ENCODE measurements around the gene RAP1GAP2.

The RAP1GAP2 gene

GRCh38 chr17:2939714-2940351 is 143.6 kb downstream of the RAP1GAP2 start:
- H3K4me1 ChIP-seq (ENCODE audit: control insufficient read depth, low read length): peaks cover 51% of the 10 kb centered on the region
- no peaks in the 10 kb centered on the region for H3K36me3 ChIP-seq (ENCODE audit: control insufficient read depth, low read length)
- H3K79me2 ChIP-seq (ENCODE audit: control insufficient read depth, low read length): no peaks in the 10 kb centered on the region
- no peak overlapping the region; the same call in 1 of the 2 replicates for H3K4me2 ChIP-seq (ENCODE audit: low read length)
- no peaks in the 10 kb centered on the region for H4K20me1 ChIP-seq (ENCODE audit: control insufficient read depth, insufficient read depth, low read depth, low read length)
- no peak overlapping the region for H3K4me3 ChIP-seq (ENCODE audit: low read length)
- H3K27ac ChIP-seq (ENCODE audit: low read depth, low read length): no peak overlapping the region
- H3F3A ChIP-seq (ENCODE audit: control insufficient read depth, insufficient read depth): peaks cover 2% of the 10 kb centered on the region
- H3K27me3 ChIP-seq (ENCODE audit: control insufficient read depth, low read length): no peaks in the 10 kb centered on the region
- TF ChIP-seq CTCF (IDR thresholded peaks at IDR 0.05; ENCODE audit: low read depth, low read length, poor library complexity, severe bottlenecking) (no peak), EZH2phosphoT487 (IDR thresholded peaks at IDR 0.05; ENCODE audit: borderline replicate concordance, low read length) (no peak)
- no peaks in the 10 kb centered on the region for H3K9me2 ChIP-seq (replicated peaks; ENCODE audit: control insufficient read depth, low read length)
- no peaks in the 10 kb centered on the region for H3K9me3 ChIP-seq (ENCODE audit: control insufficient read depth, insufficient read depth, low read length)

- no peaks in the 10 kb centered on the region for H3K9me3 ChIP-seq (ENCODE audit: control insufficient read depth, insufficient read depth, low read length)
- no peak for TF ChIP-seq EZH2phosphoT487 (IDR thresholded peaks at IDR 0.05; ENCODE audit: borderline replicate concordance, low read length)
- no peak for TF ChIP-seq CTCF (IDR thresholded peaks at IDR 0.05; ENCODE audit: low read depth, low read length, poor library complexity, severe bottlenecking)
- no peaks in the 10 kb centered on the region for H3K9me2 ChIP-seq (replicated peaks; ENCODE audit: control insufficient read depth, low read length)
- no peaks in the 10 kb centered on the region for H3K27me3 ChIP-seq (ENCODE audit: control insufficient read depth, low read length)
- no peak overlapping the region for H3K4me3 ChIP-seq (ENCODE audit: low read length)
- H3K36me3 ChIP-seq (ENCODE audit: control insufficient read depth, low read length): no peaks in the 10 kb centered on the region
- H3F3A ChIP-seq (ENCODE audit: control insufficient read depth, insufficient read depth): peaks cover 3% of the 10 kb centered on the region; the same call in 1 of the 2 replicates
- no peak overlapping the region for H3K27ac ChIP-seq (ENCODE audit: low read depth, low read length)
- no peaks in the 10 kb centered on the region for H3K79me2 ChIP-seq (ENCODE audit: control insufficient read depth, low read length)
- no peak overlapping the region; the same call in 1 of the 2 replicates for H3K4me2 ChIP-seq (ENCODE audit: low read length)
- H3K4me1 ChIP-seq (ENCODE audit: control insufficient read depth, low read length): peaks cover 51% of the 10 kb centered on the region
- no peaks in the 10 kb centered on the region for H4K20me1 ChIP-seq (ENCODE audit: control insufficient read depth, insufficient read depth, low read depth, low read length)
Observed at GRCh38 chr17:2940352-2940751, 144.1 kb downstream of the RAP1GAP2 start.

- peaks cover 6% of the 10 kb centered on the region; the same call in 1 of the 2 replicates for H3F3A ChIP-seq (ENCODE audit: control insufficient read depth, insufficient read depth)
- H3K4me2 ChIP-seq (ENCODE audit: low read length): no peak overlapping the region
- H3K36me3 ChIP-seq (ENCODE audit: control insufficient read depth, low read length): no peaks in the 10 kb centered on the region
- H4K20me1 ChIP-seq (ENCODE audit: control insufficient read depth, insufficient read depth, low read depth, low read length): no peaks in the 10 kb centered on the region
- no peak overlapping the region for H3K4me3 ChIP-seq (ENCODE audit: low read length)
- no peaks in the 10 kb centered on the region for H3K27me3 ChIP-seq (ENCODE audit: control insufficient read depth, low read length)
- H3K27ac ChIP-seq (ENCODE audit: low read depth, low read length): no peak overlapping the region
- H3K9me3 ChIP-seq (ENCODE audit: control insufficient read depth, insufficient read depth, low read length): no peaks in the 10 kb centered on the region
- H3K4me1 ChIP-seq (ENCODE audit: control insufficient read depth, low read length): peaks cover 25% of the 10 kb centered on the region
- TF ChIP-seq CTCF (IDR thresholded peaks at IDR 0.05; ENCODE audit: low read depth, low read length, poor library complexity, severe bottlenecking) (no peak), EZH2phosphoT487 (IDR thresholded peaks at IDR 0.05; ENCODE audit: borderline replicate concordance, low read length) (no peak)
- H3K79me2 ChIP-seq (ENCODE audit: control insufficient read depth, low read length): no peaks in the 10 kb centered on the region
- no peaks in the 10 kb centered on the region for H3K9me2 ChIP-seq (replicated peaks; ENCODE audit: control insufficient read depth, low read length)
Observed at GRCh38 chr17:2943981-2944380, 147.7 kb downstream of the RAP1GAP2 start.

Data from DOHH2 (cell line).